Activated CD8-positive, alpha-beta memory T cell treated with anti-CD3 and anti-CD28 coated beads for 24 hours (primary cell): Measurements from ENCODE around the gene IL25.
"Not testable (repeated sequence)": the region's sequence is repeated elsewhere in the genome, so short reads cannot be mapped to it uniquely, and the experiment has no call there.

ENCODE experiments used
- DNase-seq: peaks from one replicate; pipeline ENCODE4 v3.0.0-alpha.2; 2020

IL25 gene

DNA sequence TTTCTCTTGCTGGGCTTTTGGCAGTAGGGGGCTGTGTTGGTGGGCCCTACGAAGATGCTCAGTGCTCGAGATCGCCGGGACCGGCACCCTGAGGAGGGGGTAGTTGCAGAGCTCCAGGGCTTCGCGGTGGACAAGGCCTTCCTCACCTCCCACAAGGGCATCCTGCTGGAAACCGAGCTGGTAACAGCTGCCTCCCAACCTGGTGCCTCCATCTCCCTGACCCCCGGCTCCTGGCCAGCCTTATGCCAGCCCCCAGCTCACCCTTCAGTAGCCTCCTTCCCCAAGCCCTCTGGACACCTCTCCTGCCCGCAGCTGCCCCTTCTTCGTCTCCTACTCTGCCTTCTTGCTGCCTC is 4.6 kb downstream of the IL25 start:
- DNase-seq: no peak

DNA sequence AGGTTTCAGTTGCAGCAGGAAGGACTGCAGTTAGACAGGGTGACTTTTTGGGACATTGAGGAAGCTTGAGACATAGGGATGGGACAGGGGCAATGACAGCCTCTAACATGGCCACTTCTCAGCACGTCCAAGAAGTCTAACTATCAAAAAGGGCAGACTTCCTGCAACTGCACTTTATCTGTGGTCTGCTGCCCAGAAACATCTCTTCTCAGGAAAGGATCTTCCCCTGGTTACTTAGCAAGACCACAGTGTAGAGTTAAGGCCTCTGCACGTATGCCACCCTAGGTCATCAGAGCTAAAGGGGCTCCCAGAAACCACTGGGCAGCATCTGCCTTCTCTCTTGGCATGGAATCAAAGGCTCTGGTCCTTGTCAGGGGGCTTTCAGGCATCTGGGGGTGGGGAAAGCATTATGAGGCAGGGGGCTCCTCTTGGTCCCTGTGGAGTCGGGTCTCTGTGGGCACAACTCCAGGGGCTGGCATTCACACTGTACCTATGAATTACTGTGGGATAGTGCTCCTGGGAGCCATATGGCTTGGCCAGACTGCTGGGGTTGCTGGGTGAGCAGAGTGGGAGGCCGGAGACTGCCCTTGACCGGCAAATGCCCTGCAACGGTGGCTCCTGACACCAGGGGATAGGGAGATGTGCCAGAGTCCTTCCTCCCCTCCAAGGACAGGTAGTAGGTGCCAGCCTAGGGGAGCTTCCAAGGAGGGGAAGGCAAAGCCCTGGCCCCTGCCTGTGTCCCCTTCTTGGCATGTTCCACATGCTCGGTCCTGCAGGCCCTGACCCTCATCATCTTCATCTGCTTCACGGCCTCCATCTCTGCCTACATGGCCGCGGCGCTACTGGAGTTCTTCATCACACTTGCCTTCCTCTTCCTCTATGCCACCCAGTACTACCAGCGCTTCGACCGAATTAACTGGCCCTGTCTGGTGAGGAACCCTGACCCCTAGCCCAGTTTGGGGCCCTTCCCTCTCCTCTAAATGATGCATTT is 5.3 kb downstream of the IL25 start:
- no peak for DNase-seq

DNA sequence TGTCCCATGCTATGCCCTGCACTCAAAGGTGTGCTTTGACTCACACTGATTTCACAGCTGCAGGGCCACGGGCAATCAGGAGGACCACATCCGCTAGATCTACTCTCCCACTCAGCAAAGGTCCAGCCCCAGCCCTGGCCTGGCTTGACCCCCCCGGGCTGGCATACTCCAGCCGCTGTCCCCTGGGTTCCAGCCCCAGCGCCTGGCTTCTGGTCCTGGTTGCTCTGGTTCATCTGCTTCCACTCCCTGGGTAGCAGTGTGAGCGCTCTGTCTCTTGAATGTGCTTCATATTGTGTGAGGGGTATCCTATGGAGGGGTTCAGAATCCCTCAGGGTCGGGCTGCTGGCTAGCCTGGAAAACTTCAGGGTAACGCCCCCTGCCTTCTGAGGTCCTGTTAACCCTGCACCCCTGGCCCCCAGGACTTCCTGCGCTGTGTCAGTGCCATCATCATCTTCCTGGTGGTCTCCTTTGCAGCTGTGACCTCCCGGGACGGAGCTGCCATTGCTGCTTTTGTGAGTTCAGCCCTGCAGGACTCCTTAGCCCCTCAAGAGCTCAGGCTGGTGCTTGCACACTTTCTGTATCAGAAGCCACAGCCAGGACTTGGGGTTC is 6.1 kb downstream of the IL25 start:
- DNase-seq: no peak

DNA sequence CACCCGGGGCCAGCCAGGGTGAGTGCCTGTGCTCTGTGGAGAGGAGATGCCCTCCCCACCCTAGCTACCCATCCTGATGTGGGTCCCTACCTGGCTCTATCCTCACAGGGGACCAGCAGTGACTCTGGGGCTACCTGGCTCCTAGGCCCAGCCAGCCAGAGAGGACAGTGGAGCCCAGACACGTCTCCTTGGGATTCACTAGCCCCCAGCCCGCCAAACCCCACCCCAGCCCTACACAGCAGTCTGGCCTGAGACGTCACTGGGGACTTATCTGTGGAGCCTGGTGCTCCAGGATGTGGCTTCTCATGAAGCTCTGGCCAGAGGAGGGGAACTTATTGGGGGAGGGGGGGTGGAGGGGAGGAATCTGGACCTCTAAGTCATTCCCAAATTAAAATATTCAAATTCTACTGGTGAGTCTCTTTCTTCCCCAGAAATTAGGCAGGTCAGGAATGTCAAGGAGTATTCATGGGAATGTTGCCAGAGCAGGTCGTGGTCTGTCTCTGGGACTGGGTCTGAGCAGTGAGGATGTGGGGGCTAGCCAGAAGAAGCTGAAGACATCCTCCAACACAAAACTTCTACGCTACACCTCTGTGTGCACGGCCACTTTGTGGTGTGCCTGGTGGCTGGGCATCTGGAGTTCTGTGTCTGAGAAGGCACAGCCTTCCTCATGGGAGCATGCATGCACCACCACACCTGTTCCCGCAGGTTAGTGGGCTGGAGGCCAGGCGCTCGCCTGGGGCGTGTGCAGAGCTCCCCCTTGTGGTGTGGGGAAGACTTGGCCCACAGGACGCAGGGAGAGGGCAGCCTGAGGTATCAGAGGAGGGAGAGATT is 7.0 kb downstream of the IL25 start:
- peak; percentile 83 for DNase-seq

DNA sequence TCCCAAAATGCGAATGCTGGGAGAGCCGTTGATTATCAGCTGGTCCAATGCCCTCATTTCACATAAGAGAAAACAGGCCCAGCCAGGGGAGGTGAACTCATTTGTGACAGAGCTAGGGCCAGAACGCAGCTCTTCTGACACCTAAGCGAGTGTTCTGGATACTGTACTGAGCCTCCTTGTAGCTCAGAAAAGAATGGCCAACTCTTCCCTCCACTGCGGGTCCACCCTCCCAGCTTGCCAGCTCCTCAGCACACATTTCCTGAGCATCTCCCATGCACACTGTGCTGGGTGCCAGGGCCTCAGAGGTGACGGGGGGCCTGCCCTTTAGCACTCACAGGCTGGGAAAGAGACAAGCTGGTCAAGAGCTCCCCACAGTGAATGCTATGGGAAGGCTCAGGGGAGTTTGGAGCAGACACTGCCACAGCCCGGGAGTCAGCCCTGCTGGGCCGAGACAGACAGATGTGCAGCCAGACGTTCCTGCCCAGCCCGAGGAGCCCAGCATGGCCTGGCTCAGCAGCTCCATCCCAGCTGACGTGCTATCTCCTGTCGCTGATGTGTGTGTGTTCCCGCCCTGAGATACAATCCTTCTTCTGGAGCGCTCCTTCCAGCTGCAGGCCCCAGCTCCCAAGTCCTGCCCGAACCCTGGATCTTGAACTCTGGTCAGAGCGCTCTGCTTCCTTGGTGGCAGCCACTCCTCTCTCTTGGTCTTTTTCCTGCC is 7.7 kb downstream of the IL25 start:
- DNase-seq: no peak

DNA sequence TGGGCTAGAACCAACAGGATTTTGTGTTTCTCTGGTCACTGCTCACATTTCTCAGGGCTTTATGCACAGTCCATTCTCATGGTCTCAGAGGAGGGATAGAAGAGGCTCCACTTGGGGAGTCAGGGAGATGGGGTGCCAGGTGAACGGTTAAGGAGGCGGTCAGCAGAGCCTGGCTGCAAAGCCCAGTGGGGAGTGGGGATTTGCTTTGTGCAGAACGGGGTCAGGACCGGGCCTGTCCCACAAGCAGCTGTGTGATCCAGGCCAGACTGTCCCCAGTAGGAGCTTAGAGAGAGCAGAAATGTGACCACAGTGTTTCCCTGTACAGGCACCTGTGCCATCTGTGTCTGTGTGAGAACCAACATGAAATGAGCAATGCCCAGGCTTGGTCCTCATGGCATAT is 8.4 kb downstream of the IL25 start:
- no peak for DNase-seq

DNA sequence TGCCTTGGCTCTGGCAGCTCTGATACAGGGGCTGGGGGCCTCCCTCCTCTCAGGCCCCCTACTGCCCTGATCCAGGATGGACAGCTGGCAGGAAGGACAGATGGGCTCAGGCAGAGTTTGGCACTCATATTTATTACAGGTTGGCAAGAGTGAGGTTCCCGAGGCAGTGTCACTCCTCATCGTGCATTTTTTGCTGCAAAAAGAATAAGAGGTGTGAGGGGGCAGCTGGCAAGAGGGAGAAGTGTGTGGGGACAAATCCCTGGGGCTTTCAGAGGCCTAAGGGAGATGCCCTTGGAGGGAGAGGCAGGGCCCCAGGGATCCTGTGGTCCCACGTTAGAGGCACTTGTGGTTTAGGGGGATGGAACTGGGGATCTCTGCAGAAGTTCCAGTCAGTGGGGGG is 9.3 kb downstream of the IL25 start:
- DNase-seq: no peak

DNA sequence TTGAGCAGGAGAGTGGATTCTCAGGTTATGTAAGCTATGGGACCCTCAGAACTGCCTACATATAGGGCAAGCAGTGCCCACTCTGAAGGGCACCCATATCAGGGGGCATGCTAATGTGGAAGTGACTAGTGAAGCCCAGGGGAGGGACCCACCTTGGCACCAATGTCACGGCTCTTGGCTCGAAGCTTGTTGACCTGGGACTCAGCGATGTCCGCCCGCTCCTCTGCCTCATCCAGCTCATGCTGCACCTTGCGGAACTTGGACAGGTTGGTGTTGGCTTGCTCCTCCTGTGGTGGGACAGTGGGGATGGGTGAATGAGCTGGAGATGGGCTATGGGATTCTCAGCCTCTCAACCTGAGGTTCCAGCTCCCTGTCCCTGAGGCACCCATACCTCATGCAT is 9.7 kb downstream of the IL25 start:
- no peak for DNase-seq

DNA sequence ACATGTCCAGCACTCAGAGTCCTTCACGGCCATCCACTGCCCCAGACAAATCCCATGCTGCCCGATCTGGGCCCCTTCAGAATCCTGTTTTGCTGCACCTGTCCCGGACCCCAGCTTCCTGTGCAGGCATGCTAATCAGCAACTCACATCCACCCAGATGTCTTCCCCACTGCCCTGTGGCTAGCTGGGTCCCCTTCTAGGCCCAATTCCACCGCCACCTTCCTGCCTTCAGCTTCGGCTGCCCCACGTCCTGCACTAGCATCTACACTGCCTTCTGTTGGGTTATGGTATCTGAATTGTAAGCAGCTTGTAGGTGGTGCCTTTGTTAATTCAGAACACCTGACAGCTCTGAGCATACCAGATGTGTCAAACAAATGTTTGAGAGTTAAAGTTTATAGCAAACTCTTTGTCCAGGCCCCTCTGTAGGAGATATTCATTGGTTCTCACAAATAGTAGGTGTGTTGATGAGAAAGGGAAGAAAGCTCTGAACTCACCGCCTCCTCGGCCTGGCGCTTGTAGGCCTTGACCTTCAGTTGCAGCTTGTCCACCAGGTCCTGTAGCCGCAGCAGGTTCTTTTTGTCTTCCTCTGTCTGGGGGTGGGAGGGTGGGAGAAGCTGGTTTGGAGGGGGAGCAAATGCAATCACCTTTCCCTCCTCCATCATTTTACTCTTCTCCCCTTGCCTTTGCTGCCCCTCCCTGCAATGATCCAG is 10.3 kb downstream of the IL25 start:
- DNase-seq: no peak

DNA sequence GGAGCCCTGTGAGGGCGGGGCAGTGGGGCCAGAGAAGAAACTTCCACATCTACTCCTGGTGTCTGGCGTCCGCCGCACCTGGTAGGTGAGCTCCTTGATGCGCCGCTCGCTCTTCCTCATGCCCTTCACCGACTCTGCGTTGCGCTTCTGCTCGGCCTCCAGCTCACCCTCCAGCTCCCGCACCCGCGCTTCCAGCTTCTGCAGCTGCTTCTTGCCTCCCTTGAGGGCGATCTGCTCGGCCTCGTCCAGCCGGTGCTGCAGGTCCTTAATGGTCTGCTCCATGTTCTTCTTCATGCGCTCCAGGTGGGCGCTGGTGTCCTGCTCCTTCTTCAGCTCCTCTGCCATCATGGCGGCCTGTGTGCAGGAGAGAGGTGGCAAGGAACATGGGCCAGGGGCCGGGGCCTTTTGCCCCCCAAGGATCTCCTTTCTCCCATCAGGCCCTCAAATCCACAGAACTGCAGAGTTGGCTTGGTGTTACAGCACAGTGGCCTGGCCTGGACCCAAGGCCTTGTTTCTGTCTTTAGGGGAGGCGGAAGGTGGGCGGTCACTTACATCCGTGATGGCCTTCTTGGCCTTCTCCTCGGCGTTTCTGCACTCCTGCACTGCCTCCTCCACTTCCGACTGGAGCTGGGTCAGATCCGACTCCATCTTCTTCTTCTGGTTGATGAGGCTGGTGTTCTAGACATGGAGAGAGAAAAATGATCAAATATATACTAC is 11.9 kb downstream of the IL25 start:
- DNase-seq: no peak

DNA sequence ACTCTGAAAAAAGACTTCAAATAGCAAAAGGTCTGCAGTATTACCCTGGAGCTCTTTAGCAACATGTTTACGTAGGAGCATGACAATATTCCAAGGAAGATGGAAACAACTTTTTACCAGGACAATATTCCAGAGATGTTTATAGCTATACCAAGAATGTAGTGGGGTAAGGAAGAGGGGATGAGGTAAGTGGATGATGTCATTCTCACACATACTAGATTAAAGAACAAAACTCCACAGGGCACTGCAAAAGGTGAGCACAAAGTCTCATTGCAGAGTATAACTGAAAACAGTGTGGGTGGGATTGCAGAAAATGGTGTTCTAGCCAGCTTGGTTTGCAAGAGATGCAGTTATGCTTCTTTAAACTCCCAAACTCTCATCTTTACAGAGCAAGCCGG is 12.6 kb downstream of the IL25 start:
- DNase-seq: no peak

DNA sequence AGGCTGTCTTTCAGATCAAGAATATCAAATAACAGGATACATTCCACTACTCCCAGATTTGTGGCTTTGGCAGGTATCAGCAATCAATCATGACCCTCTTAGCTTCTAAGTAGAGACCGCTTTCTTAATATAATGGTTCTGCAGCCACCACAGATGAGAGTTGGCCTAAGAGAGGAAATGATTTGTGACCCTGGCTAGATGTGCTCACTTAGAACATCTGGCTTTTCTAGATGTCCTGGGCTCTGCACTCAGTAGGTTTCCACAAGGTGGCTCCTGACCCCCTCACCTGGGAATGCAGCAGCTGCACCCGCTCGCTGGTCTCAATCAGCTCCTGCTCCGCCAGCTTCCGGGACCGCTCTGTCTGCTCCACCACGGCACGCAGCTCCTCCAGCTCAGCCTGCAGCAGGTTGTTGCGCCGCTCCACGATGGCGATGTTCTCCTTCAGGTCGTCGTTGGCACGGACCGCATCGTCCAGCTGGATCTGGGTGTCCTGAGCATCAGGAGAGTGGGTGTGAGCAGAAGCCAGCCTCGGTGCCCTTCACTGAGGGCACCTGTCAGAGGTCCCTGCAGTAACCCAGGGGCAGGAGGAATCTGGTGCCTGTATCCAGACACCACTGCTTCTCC is 13.1 kb downstream of the IL25 start:
- no peak for DNase-seq

DNA sequence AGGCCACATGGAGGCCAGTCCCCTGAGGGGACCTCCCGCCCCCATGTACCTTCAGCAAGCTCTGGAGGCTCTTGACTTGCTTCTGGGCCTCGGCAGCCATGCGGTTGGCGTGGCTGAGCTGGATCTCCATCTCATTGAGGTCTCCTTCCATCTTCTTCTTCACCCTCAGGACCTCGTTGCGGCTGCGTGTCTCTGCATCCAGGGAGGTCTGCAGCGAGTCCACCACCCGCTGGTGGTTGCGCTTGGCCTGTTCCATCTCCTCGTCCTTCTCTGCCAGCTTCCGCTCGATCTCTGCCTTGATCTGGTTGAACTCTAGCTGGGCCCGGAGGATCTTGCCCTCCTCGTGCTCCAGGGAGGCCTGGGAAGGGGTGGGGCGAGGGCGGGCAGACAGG is 13.7 kb downstream of the IL25 start:
- not testable (repeated sequence) for DNase-seq

DNA sequence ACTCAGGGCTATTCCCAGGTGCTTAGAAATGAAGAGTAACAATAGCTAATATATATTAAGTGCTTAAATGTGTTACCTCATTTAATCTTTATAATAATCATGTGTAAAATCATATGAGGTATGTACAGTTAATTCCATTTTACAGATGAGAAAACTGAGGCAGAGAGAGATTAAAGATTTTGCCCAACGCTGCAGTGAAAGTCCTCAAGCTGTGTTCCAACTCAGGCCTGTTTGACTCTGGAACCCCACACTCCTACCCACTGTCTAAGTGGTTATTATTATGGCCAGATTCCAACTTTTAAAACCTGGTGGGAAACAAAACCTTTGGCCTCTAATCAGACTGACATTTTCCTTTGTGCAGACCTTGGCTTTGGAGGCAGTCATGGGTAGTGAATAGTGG is 14.4 kb downstream of the IL25 start:
- DNase-seq: no peak

DNA sequence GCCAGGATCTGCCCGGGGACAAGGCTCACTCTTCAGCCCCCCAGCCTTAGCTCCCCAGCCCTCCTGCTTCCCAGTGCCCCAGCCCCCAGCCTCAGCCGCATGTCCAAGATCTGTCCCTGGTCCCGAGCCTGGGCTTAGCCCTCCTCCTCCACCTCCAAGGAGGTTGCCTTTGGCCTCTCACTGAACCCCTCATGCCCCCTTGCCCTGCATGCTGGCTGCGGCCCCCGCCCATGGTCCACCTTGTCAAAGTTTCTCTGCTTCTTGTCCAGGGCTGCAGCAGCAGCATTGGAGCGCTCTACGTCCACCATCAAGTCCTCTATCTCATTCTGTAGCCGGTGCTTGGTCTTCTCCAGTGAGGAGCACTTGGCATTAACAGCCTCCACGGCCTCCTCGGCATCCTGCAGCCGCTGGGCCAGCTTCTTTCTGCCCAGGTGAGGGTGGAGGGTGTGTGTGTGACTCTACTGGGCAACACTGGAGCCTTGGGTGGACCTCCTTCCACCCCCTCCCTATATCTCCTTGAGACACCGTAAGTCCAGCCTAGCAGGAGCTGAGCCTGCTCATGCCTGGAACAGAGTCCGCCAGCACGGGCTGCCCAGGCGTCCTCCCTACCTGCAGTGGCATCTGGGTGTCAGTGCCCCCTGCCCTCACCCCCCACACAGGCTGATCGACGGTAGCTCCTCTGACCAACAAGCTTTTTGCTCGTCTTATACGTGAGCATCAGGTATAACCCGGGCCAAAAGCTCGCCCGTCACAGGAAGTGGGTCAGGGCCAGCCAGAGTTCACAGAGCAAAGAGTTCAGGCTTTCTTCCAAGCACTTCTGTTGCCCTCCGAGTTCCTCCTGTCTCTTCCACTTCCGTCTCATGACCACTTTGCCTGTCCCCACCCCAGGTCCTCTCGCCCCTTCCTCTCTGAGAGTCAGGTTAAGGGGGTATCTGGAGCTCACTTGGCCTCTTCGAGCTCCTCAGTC is 15.6 kb downstream of the IL25 start:
- no peak for DNase-seq

DNA sequence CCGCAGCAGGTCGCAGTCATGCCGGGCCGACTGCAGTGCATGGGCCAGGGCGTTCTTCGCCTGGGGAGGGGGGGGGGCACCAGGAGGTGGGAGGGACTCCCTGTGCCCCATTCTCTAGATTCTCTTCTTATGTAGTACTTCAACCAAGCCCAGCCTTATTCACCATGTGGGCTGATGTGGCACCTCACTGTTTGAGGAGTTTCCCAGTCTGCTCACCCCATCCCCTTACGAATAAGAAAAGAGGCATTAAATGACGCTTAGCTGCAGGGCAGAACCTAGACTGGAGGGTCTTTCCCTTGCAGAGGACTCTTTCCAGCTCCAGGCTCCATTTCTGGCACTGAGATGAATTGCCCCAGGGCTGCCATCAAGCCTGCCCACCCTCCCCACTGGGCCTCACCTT is 16.4 kb downstream of the IL25 start:
- no peak for DNase-seq

DNA sequence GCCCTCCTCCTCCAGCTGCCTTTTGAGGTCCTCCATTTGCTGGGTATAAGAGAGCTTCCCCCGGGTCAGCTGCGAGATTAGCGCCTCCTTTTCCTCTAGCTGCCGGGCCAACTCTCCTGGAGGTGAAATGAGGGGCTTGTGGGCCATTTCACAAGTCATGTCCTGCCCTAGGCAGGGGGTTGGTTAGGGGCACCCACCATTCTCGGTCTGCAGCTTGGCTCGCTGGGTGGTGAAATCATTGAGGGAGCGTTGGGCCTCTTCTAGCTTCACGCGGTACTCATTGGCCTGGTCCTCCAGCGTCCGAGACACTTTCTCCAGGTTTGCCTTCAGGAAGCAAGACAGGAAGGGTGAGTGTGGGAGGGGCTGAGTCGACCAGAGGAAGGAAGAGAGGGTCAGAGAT is 16.8 kb downstream of the IL25 start:
- no peak for DNase-seq

DNA sequence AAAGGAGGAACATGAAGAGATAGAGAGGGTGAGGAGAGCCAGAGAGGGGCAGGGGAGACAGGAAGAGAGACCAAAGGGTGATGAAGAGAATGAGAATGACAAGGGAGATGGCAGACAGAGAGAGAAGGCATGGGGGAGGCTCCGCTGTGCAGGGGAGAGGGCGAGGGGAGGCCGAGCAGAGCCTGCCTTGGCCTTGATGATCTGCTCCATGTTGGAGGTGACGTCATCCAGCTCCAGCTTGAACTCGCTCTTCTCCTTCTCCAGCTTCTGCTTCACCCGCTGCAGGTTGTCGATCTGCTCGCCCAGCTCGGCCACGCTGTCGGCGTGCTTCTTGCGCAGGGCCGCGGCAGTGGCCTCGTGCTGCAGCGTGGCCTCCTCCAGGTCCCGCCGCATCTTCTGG is 17.3 kb downstream of the IL25 start:
- DNase-seq: not testable (repeated sequence)

DNA sequence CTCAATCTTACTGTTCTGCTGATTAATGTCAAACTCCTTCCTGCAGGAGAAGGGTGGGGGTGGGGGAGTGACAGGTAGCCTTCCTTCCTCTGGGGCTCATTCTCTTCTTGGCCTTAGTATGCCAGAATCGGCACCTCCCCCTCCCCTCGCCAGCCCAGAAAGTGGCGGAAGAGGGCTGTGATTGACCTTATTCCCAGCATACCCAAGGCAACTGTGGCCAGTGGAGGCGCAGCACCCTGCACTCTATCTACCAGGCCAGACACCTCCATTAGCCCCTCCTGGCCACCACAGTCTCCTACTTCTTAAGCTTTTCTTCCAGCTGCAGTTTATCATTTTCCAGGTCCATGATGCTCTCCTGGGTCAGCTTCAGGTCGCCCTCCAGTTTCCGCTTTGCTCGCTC is 20.0 kb downstream of the IL25 start:
- DNase-seq: no peak

DNA sequence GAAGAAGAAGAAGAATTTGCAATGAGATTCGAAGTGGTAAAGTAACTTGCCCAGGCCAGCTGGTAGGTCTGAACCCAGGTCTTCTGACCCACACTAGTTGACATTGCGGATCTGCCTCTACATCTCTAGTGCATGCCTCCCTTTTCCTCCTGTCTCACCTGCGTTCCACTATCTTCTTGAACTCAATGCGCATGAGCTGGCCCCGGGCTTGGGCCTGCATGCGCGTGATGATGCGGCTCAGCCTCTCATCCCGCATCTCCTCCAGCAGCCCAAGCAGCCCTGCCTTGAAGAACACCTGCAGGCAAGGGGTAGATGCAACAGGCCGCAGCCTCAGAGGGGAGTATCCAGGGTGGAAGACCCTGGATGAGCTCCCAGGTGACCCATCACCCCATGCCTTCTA is 23.5 kb downstream of the IL25 start:
- DNase-seq: no peak
